Brain pericyte (primary cell): ENCODE data around the gene MRPS18B.

Experiments
- DNase-seq: peaks from one replicate; pipeline ENCODE4 v3.0.0-alpha.2; 2012; ENCODE audit warnings: low read depth, low spot score

The MRPS18B gene

GRCh38 chr6:30603961-30604360 is 13.7 kb upstream of the MRPS18B start:
- DNase-seq = no peak

DNA sequence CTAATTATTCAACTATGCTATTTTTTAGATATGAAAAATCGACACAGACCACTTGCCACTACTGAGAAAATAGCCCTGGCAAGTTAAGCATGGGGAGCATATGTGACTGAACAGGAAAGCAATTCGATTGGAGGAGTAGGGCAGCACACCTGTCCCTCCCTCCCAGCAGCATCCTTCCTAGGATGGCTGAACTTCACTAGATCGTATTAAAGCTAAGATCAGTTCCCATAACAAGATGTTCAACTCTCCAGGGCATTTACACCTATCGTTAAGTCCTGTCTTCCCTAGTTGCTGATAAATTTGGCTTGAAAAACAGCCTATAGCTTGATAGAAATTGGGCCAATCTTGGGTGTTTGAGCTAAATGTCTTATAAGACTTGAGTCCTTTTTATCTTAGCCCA is 7.6 kb upstream of the MRPS18B start:
- DNase-seq = no peak

DNA sequence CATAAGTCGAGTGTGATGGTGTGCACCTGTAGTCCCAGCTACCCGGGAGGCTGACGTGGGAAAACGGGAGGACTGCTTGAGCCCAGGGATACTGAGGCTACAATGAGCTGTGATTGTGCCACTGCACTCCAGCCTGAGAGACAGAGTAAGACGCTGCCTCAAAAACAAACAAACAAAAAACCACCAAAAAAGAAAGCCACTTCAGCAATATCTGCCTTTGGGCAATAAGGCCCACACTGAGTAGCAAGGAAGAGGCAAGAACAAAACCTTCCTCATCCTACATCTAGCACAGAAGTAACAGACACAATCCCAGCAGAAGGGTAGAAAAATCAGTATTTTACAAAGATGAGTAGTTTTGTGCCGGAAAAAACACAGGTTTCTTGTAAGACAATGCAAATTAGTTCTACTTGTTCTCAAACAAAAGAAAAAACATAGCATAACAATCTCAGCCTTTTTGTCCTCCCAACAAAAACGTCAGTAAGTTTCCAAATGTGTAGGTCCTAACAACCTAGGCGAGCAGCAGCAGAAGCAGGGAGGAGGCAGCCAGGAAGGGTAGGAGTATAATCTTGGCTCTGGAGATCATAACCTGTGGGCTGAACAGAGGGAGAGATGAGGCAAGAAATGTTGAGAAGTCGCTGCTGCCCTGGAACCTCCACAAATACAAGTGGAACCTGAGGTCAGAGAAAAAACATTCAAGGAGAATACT is 6.3 kb upstream of the MRPS18B start:
- DNase-seq = no peak

GRCh38 chr6:30611856-30612194 is 5.8 kb upstream of the MRPS18B start:
- DNase-seq = no peak

- DNase-seq = no peak
These were observed 5.4 kb upstream of the MRPS18B start for GRCh38 chr6:30612213-30612612.

- DNase-seq = no peak
These were observed 4.9 kb upstream of the MRPS18B start for GRCh38 chr6:30612687-30613248.

DNA sequence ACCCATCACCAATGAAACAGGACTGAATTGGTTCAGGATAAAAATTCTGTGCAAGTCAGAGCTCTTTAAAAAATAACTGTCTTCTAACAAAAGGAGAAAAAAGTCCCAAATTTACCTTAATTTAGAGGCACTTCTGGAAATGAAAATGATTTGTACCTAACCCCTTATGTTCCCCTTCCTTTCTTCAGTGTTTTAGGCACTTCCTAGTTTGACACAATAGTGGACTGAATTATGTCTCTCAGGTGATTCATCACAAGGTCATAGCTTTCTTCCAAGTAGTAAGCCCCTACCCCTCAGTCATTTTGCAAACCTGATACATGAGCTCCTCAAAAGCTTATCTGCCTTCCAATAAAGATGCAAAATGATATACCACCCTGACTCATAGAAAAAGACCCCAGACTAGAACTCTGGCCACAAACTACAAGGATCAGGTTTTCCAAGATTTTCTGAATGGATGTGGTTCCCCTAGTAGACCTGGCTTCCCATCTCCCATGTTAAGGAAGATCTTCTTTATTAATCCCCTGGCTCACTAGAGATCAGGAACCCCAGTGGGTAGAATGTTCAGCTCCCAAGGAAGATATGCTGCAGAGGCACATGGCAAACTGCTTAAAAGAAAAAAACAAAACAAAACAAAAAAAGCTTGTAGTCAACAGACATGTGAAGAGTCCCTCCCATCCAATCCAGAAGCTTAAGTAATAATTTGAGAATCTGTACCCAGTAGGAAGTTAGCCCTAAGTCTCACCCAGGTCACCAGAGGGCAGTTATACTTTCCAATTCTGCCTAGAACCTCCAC is 4.2 kb upstream of the MRPS18B start:
- DNase-seq = no peak

DNA sequence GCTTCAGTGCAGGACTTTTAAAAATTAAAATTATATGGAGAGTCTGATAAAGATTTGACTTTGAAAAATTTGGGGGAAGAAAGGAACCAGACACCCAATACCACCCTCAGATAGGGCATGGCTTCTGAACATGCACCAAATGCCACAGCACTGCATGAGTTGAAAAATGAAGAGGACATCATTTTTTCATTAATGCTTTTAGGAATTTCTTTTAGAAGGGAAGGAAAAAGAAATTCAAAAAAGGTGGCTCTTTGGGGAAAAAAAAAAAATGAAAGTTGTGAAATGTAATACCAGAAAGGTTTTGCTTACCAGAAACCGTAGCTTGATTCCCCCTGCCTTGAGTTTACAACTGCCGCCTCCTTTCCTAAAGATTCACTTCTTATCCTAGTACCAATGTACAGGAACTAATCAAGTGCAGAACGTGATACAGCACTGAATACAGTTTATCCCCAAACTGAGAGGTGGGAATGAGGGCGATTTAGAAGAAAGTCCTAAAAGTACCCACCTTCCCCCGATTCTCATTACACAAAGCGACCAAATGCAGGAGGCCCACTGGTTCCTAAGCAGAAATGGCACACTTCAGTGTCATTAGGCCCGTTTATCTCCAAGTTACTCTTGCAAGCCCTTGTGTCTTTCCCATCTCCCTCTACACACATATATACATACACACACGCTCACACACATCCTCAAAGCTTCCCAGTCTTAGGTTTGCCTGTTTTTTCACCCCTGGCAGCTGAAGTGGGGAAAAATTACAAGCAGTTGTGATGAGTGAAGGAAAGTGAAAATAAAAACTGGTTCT is 3.4 kb upstream of the MRPS18B start:
- no peak for DNase-seq

DNA sequence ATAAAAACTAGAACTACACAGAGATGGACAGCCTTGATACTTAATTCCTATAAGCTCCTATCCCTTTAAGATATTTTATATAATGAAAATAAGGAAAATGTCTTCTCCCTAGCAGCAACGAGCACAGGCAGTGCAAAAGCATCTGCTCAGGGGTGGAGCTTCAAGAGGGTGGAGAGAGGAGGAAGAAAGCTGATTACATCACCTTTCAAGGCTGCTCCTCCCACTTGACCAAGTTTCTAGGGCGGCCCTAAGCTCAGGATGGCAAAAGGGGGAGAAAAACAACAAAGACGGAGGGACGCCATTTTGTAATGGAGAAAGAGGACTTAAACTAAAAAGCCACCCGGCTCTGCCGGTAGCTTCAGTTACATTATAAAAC is 2.8 kb upstream of the MRPS18B start:
- peak; percentile 92 for DNase-seq

DNA sequence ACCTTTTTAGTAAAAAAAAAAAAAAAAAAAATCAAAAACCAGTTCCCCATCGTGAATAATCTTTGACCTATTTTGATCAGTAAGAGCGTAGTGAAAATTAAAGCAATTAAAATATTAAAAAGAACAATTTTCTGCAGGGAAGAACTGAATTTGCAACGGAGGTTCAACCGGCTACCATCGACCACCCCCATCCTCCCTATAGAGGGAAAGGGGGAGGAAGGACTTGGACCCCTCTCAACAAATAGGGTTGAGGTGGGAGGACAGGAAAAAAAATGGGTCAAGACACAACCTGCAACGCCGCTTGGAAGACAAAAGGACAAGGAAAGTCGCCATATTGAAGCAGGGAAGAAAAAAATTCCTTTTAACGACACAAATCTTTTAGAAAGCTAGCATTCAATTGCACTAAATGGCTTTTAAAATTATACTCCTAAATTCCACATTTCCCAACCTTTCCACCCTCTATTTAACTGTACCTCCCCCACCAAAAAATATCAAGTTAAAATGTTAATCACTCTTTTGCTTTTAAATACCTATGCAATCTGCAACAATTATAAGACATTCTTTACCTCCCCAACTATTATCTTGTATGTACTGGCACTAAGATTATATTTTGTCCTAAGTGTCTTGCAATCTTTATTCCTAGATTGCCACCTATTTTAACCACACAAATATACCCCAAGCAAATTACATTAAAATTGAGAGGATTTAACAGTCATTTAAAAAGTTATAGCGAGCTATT is 2.3 kb upstream of the MRPS18B start:
- DNase-seq = peak; percentile 67

DNA sequence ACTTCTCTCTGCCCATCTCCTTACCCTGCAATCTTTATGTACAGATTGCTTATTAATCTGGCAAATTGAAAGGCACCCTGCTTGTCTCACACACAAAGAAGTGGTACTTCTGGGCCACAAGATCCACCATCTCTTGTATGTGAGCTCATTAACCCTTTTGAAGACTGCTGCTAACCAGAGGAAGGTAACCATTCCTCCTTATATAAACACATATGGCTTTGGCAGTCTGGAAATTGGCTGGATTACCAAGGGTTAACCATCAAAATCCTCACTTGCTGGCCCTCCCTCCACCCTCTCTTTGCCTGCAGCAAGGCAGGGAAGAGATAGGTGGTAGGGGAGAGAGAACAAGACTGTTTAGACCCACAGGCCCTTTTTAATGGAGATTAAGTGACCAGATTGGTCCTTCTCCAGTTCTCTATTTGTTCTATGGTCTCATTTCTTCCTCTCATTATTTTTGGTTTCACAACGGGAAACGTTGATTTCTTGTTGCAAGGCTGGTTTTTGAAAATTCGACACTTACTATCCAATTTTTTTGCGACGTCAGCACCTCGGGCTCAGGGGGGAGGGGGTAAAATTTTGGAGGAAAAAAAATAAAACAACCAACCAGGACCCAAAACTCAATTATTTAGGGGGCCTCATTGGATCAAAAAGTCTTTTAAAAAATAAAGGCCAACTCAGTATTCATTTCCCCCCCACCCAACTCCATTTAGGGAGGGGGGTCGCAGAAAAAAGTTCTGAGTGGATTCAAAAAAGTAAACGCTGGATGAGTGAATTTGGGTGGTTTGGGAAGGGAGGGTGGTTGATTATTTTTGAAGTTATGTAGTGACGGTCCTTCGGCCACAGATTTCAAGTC is 1.5 kb upstream of the MRPS18B start:
- no peak for DNase-seq

DNA sequence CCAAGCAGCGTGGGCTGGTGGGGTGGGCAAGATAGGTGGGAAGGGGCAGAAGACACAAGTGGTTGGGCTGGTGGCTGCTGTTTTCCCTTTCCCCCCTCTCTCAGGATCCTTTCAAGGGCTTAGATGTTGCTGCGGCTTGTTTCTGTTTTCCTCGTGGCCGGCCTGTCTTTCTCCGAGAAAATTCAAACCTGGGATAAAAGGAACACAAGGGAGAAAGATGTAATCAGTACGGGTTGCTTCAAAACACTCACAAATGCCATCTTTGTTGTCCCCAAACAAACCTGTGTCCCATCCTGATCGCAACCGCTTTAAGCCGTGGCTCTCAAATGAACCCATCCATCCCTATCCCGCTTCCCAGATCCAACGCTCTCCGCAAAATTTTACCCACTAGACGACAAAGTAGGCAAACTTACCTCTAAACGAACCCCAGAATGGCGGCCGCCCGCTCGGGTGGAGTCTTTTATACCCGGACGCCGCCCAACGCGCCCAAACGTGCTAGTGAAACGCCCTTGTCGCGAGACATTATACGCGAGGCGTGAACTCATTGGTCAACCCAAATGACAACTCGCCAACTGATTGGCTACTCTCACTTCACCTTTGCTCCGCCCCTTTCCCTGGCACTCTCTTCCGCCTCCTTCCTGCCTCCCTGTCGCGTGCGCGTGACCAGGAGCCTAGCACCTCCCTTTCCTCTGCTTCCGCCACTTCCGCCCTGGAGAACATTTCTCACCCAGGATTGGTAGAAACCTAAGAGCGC is 652 bp upstream of the MRPS18B start, which contains the start of gene PPP1R10:
TSS of gene PPP1R10 (minus strand) at position 433 of the 754 bp plus-strand sequence. CDS start 7,299 bp downstream, outside the sequence.
- peak; percentile 100 for DNase-seq

DNA sequence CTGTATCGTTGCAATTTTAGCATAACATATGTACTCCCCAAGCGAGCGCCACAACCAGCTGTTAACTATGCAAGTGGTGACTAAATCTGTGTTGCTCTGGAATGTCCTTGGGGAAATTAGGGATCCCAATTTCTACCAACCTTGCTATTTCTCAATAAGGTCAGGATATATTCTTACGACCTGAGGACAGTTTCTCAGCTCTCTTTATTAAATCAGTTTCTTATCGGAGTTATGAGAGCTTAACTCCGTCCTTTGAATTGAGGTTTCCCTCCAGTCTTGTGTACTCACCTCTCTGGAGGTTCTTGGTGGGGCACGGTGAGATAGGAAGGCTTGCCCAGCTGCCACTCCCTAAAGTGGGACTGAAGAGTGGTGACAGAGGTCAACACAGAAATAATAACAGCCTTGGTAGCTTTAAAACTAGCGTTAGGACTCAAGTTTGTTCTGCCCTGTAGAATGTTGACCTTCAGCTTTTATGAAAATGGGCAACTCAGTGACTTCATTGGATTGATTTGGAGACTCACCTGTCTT is 694 bp downstream of the MRPS18B start:
- DNase-seq = no peak

DNA sequence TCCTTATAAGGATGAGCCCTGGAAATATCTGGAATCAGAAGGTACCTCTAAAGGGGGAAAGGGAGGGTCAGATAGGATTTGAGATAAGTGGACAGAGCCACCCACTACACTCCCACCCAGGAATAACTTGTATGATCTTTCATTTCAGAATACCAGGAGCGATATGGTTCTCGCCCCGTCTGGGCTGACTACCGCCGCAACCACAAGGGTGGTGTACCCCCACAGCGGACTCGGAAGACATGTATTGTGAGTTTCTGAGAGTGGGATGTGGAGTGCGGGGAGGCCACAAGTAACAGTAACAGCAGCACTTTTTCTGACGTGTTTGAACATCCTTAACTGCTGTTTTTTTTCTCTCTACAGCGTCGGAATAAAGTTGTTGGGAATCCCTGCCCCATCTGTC is 1.9 kb downstream of the MRPS18B start:
- no peak for DNase-seq

GRCh38 chr6:30625511-30625910 is 7.9 kb downstream of the MRPS18B start:
- no peak for DNase-seq

GRCh38 chr6:30626484-30627366 is 9.1 kb downstream of the MRPS18B start, which contains the start of gene ATAT1:
TSS of gene ATAT1 (plus strand) at chr6:30626874.
- no peak for DNase-seq

GRCh38 chr6:30635834-30636233 is 18.2 kb downstream of the MRPS18B start:
- no peak for DNase-seq

GRCh38 chr6:30640481-30640880 is 22.8 kb downstream of the MRPS18B start:
- no peak for DNase-seq
